ENCODE measurements around the gene NXPH4.

GRCh38 chr12:57215668-57216013 is 953 bp upstream of the NXPH4 start:
- no peak for TF ChIP-seq CTCF (IDR thresholded peaks at IDR 0.05; ENCODE audit: poor library complexity, severe bottlenecking)
- TF ChIP-seq POLR2AphosphoS5 (IDR thresholded peaks at IDR 0.05) = no peak
- no peak for TF ChIP-seq EP300 (conservative IDR thresholded peaks at IDR 0.05; ENCODE audit: poor library complexity, severe bottlenecking)
- TF ChIP-seq EZH2 (IDR thresholded peaks at IDR 0.05; ENCODE audit: borderline replicate concordance, insufficient read depth, low read length, poor library complexity, severe bottlenecking) = no peak
- no peak for TF ChIP-seq MXI1 (conservative IDR thresholded peaks at IDR 0.05; ENCODE audit: poor library complexity, severe bottlenecking)
- no peak for TF ChIP-seq TAF1 (IDR thresholded peaks at IDR 0.05; ENCODE audit: low read depth)
- TF ChIP-seq RAD21 (conservative IDR thresholded peaks at IDR 0.05) = no peak
- TF ChIP-seq SMC3 (conservative IDR thresholded peaks at IDR 0.05; ENCODE audit: poor library complexity) = no peak
- no peak for TF ChIP-seq REST (IDR thresholded peaks at IDR 0.05; ENCODE audit: borderline replicate concordance)

Data from neural cell (in vitro differentiated cells).